ENCODE results near the gene DNAAF2. TPM values are rescaled to one million over a fixed set of nuclear protein-coding genes. Genes with fewer than 3 reads are reported as not detected.

The DNAAF2 gene
- total RNA-seq, 1 experiment from 2014 or later, result 9.9 TPM

DNA sequence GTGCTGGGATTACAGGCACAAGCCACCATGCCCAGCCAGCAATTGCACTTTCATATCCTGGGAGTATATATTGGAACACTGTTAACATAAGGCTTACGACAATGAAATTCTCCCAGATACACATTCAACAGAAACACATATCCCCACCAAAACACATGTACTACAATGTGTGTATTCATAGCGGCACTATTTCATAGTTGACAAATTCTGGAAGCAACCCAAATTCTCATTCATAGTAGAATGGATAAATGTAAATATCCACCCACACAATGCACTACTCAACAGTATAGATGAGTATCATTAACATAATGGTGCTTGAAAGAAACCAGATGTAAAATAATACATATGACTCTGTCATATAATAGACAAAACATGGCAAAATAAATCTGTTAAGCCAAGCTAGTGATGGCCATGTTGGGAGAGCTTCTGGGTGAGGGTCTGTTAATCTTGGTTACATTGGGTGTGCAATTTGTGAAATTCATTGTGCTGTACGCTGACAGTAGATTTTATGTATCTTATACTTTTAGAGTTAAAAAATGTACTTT lies 2.6 kb upstream of the DNAAF2 start:
- intact Hi-C loops (cut with micrococcal nuclease), result no loop called here
- TF ChIP-seq, protein P1, sequence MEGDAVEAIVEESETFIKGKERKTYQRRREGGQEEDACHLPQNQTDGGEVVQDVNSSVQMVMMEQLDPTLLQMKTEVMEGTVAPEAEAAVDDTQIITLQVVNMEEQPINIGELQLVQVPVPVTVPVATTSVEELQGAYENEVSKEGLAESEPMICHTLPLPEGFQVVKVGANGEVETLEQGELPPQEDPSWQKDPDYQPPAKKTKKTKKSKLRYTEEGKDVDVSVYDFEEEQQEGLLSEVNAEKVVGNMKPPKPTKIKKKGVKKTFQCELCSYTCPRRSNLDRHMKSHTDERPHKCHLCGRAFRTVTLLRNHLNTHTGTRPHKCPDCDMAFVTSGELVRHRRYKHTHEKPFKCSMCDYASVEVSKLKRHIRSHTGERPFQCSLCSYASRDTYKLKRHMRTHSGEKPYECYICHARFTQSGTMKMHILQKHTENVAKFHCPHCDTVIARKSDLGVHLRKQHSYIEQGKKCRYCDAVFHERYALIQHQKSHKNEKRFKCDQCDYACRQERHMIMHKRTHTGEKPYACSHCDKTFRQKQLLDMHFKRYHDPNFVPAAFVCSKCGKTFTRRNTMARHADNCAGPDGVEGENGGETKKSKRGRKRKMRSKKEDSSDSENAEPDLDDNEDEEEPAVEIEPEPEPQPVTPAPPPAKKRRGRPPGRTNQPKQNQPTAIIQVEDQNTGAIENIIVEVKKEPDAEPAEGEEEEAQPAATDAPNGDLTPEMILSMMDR (IDR thresholded peaks at IDR 0.05; ENCODE audit: unreplicated experiment), result no peak
- Mint-ChIP-seq H3K9me3 (ENCODE audit: unreplicated experiment) (no peaks in the 10 kb centered on the region), H3K27me3 (ENCODE audit: insufficient read depth, unreplicated experiment) (no peaks in the 10 kb centered on the region), H3K4me3 (ENCODE audit: unreplicated experiment) (peak overlapping the region; percentile 95), H3K36me3 (ENCODE audit: insufficient read depth, unreplicated experiment) (peaks cover 44% of the 10 kb centered on the region), H3K4me1 (ENCODE audit: insufficient read depth, unreplicated experiment) (peaks cover 26% of the 10 kb centered on the region), H3K27ac (ENCODE audit: low read depth, unreplicated experiment) (no peak overlapping the region)
- BruUV-seq (replicated peaks), result no TSS peak
- no peak for DNase-seq (ENCODE audit: unreplicated experiment)
- POLR2A ChIA-PET, result interaction anchor here (0.6 to 9.1 kb wide), 6 partner anchors 9 to 132 kb away, joined by 3 to 280 read pairs (median 4); partner anchors contain the start of genes KLHDC2, MGAT2 and RPL36AL
- CTCF ChIA-PET, result interaction anchor here (0.5 to 1.2 kb wide), 5 partner anchors 14 to 680 kb away, joined by 3 to 7 read pairs (median 3); no protein-coding TSS in a partner anchor

DNA sequence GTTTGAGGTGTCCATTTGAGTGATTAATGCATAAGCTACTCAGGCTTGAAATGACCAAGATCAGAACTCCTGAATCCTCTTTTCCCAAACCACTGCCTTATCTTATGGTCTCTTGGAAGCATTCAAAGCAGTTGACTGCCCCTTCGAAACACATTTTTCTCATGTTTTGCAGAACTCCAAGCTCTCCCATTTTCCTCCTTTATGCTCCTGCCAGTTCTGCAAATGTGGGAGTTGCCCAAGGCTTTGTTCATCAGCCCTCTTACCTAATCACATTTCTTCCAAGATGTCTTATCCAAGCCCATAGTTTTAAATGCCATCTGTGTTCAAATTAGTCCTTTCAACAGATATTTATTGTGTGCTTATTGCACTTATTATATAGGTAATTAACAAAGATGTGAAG lies 1.8 kb upstream of the DNAAF2 start:
- TF ChIP-seq, protein P1 (IDR thresholded peaks at IDR 0.05; ENCODE audit: unreplicated experiment), result no peak
- Mint-ChIP-seq H3K9me3 (ENCODE audit: unreplicated experiment) (no peaks in the 10 kb centered on the region), H3K4me3 (ENCODE audit: unreplicated experiment) (peak overlapping the region; percentile 95), H3K27ac (ENCODE audit: low read depth, unreplicated experiment) (no peak overlapping the region), H3K4me1 (ENCODE audit: insufficient read depth, unreplicated experiment) (peaks cover 19% of the 10 kb centered on the region), H3K36me3 (ENCODE audit: insufficient read depth, unreplicated experiment) (peaks cover 44% of the 10 kb centered on the region), H3K27me3 (ENCODE audit: insufficient read depth, unreplicated experiment) (no peaks in the 10 kb centered on the region)
- ChIA-PET POLR2A (interaction anchor here (0.6 to 9.1 kb wide), 6 partner anchors 14 to 174 kb away, joined by 3 to 280 read pairs (median 4); partner anchors contain the start of genes KLHDC2, MGAT2, RPL36AL and RPS29), CTCF (interaction anchor here (0.5 to 0.6 kb wide), 2 partner anchors 31 to 131 kb away, joined by 4 read pairs; partner anchors contain the start of gene KLHDC2)
- intact Hi-C loops (cut with micrococcal nuclease), result no loop called here
- no peak for DNase-seq (ENCODE audit: unreplicated experiment)
- no TSS peak for BruUV-seq (replicated peaks)

DNA sequence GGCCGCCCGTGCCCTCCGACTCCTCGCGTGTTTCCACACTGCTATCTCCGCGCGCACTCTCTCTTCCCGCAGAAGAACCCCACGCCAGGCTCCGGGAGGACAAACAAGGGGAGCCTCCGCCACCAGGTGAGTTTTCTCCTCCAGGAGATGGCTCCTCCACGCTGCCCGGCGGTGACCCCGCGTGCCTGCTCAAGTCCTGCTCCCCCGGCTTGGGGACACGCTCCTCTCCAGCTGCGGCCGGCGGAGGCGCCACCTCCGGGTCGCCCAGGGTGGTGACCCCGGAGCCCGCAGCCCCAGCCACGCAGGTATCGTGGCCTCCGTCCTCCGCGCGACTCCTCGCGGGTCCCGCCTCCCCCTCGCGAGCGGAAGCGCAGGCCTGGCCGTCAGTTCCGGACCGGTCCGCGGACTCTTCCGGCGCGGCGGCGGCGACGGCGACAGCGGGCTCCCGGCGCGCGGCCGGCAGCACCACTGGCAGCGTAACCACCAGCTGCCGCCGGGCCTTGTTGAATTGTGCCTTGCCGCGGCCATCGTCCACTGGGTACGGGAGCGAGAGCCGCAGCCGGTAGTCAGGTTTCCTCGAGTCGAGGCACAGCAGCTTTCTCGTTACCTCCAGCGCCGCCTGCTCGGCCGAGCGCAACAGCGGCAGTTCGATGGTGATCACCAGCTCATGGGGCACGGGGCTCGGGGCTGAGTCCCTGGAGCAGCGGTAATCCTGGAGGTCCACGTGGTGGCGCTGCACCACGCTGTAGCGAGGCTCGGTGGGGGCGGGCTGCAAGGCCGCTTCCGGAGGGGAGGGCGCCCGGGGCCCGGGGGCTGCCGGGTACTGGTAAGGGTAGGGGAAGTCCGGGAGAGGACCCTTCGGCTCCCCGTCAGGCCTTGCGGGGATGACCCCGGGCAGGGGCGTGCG lies 1.2 kb downstream of the DNAAF2 start:
- peak; percentile 92 for DNase-seq (ENCODE audit: unreplicated experiment)
- ChIA-PET CTCF (interaction anchor here (0.6 to 2.5 kb wide), 23 partner anchors 11 to 1508 kb away, joined by 3 to 42 read pairs (median 4); partner anchors contain the start of genes KLHDC2, MGAT2, NEMF and RPL36AL), POLR2A (interaction anchor here (0.6 to 9.1 kb wide), 31 partner anchors 11 to 1918 kb away, joined by 3 to 280 read pairs (median 4); partner anchors contain the start of genes KLHDC1, KLHDC2, LRR1 and MGAT2)
- peaks cover 14% of the 10 kb centered on the region for H3K4me1 Mint-ChIP-seq (ENCODE audit: insufficient read depth, unreplicated experiment)
- TF ChIP-seq, protein P1 (IDR thresholded peaks at IDR 0.05; ENCODE audit: unreplicated experiment), result peak; percentile 83
- H3K9me3 Mint-ChIP-seq (ENCODE audit: unreplicated experiment), result no peaks in the 10 kb centered on the region
- H3K4me3 Mint-ChIP-seq (ENCODE audit: unreplicated experiment), result peak overlapping the region; percentile 95
- peaks cover 34% of the 10 kb centered on the region for H3K36me3 Mint-ChIP-seq (ENCODE audit: insufficient read depth, unreplicated experiment)
- no peaks in the 10 kb centered on the region for H3K27me3 Mint-ChIP-seq (ENCODE audit: insufficient read depth, unreplicated experiment)
- intact Hi-C loops (cut with micrococcal nuclease), result loop anchor here (1.0 to 5.0 kb wide), 5 partner anchors 10 to 898 kb away; partner anchors contain the start of genes LRR1 and MAP4K5
- BruUV-seq (replicated peaks), result no TSS peak
- H3K27ac Mint-ChIP-seq (ENCODE audit: low read depth, unreplicated experiment), result peak overlapping the region; percentile 99
